HCT116 (cell line): Measurements from ENCODE around the gene FBXL7. TPM values are rescaled to one million over a fixed set of nuclear protein-coding genes. Genes with fewer than 3 reads are reported as not detected.

ENCODE experiments used
- ATAC-seq: fragments of 200-7000 bp; cut with Tn5 transposase; 2 replicates; pipeline ENCODE4 v1.9.1; 2020; ENCODE audit warnings: mild to moderate bottlenecking, moderate library complexity
- BruUV-seq: library from RNA; stranded (reverse); fragments of 400-500 nt; replicated peaks from 2 replicates; lab custom pipeline; 2021; lab: Mats Ljungman, UMichigan
- CTCF ChIA-PET: fragments of 300-600 bp; sonication (Branson Sonifier 250); formaldehyde crosslinking; loops from one replicate; lab custom pipeline; 2021; ENCODE audit warnings: antibody characterized with exemption; lab: Charles Lee
- POLR2A ChIA-PET: fragments of 300-600, 350-600 bp; sonication (Branson Sonifier 250); formaldehyde crosslinking; loops from one replicate; lab custom pipeline; 2021; ENCODE audit warnings: antibody characterized with exemption; lab: Charles Lee
- RAD21 ChIA-PET, 2 experiments: fragments of 300-600 bp; sonication (Branson Sonifier 250); formaldehyde crosslinking; loops; one replicate each; lab custom pipeline; 2023; ENCODE audit warnings: low total read pairs in 2 of 2; ENCODE audit not compliant: uncharacterized antibody in 2 of 2, unreplicated experiment in 2 of 2, low non-redundant PET in 1 of 2; lab: Charles Lee
- DNase-seq: peaks from one replicate; pipeline ENCODE4 v3.0.0-alpha.2; 2010; ENCODE audit warnings: low read depth, low spot score
- H2AFZ ChIP-seq: fragments of 200-600 bp; shearing (Covaris generic), sonication (generic); 2 replicates; pipeline ENCODE4 v1.6.1; 2017; ENCODE audit warnings: low read depth, mixed run types, mixed read lengths, antibody characterized with exemption, low read length; ENCODE audit not compliant: poor library complexity, severe bottlenecking
- H3K27ac ChIP-seq: 2 replicates; pipeline ENCODE4 v1.5.1; 2012; ENCODE audit warnings: low read depth, low read length
- H3K27me3 ChIP-seq: fragments of 200-600 bp; sonication (generic); 2 replicates; pipeline ENCODE4 v1.6.1; 2016; ENCODE audit warnings: mixed run types, low read length, mixed read lengths; ENCODE audit not compliant: insufficient read depth
- H3K36me3 ChIP-seq, 2 experiments: fragments of 200-500 bp in 1 of 2; fragments of 200-600 bp in 1 of 2; sonication (Bioruptor generic) in 1 of 2; sonication (generic) in 1 of 2; 2 replicates each; pipeline versions ENCODE4 v1.5.1 to v1.6.1; 2014 to 2016; ENCODE audit warnings: low read length in 2 of 2, inconsistent platforms in 1 of 2, mixed read lengths in 1 of 2, mixed run types in 1 of 2; ENCODE audit not compliant: insufficient read depth in 2 of 2, control insufficient read depth in 1 of 2
- H3K4me1 ChIP-seq, 2 experiments: fragments of 200-600 bp in 1 of 2; sonication (generic) in 1 of 2; 2 replicates each; pipeline versions ENCODE4 v1.5.1 to v1.6.1; 2012 to 2017; ENCODE audit warnings: low read length in 2 of 2, inconsistent platforms in 1 of 2, mild to moderate bottlenecking in 1 of 2, mixed read lengths in 1 of 2, mixed run types in 1 of 2, moderate library complexity in 1 of 2; ENCODE audit not compliant: insufficient read depth in 2 of 2, control insufficient read depth in 1 of 2
- H3K4me2 ChIP-seq: fragments of 200-600 bp; sonication (generic); 2 replicates; pipeline ENCODE4 v1.6.1; 2017; ENCODE audit warnings: mixed run types, low read length, mixed read lengths
- H3K4me3 ChIP-seq, 2 experiments: fragments of 200-600 bp in 1 of 2; sonication (generic) in 1 of 2; replicated peaks in 1 of 2; 2 replicates each; pipeline ENCODE4 v1.5.1; 2011 to 2016; ENCODE audit warnings: low read length in 2 of 2, control low read depth in 1 of 2, low read depth in 1 of 2, mild to moderate bottlenecking in 1 of 2, mixed read lengths in 1 of 2, mixed run types in 1 of 2
- H3K79me2 ChIP-seq: fragments of 200-600 bp; sonication (generic); 2 replicates; pipeline ENCODE4 v1.6.1; 2017; ENCODE audit warnings: mild to moderate bottlenecking, mixed run types, low read length, moderate library complexity, mixed read lengths; ENCODE audit not compliant: insufficient read depth
- H3K9ac ChIP-seq: fragments of 200-600 bp; sonication (generic); 2 replicates; pipeline ENCODE4 v1.6.1; 2016; ENCODE audit warnings: low read length, mixed read lengths
- H3K9me2 ChIP-seq: fragments of 200-600 bp; sonication (generic), shearing (Covaris generic); 2 replicates; pipeline ENCODE4 v1.6.1; 2017; ENCODE audit warnings: mixed run types, mild to moderate bottlenecking, moderate library complexity; ENCODE audit not compliant: insufficient read depth
- H3K9me3 ChIP-seq, 2 experiments: fragments of 200-500 bp in 1 of 2; fragments of 200-600 bp in 1 of 2; sonication (Bioruptor generic) in 1 of 2; sonication (generic) in 1 of 2; 2 replicates each; pipeline ENCODE4 v1.6.1; 2014 to 2017; ENCODE audit warnings: low read length in 2 of 2, mixed read lengths in 2 of 2, inconsistent platforms in 1 of 2, low read depth in 1 of 2, mild to moderate bottlenecking in 1 of 2, mixed run types in 1 of 2, moderate library complexity in 1 of 2; ENCODE audit not compliant: control insufficient read depth in 1 of 2, insufficient read depth in 1 of 2
- H4K20me1 ChIP-seq: fragments of 200-600 bp; sonication (generic), shearing (Covaris generic); 2 replicates; pipeline ENCODE4 v1.6.1; 2017; ENCODE audit warnings: mixed run types, mild to moderate bottlenecking, moderate library complexity; ENCODE audit not compliant: insufficient read depth
- CBX3 ChIP-seq: IDR thresholded peaks from 2 replicates; pipeline ENCODE4 v1.6.1; 2012; ENCODE audit warnings: low read depth
- CEBPB ChIP-seq: IDR thresholded peaks from 2 replicates; pipeline ENCODE4 v1.6.1; 2012; ENCODE audit warnings: low read depth
- EGR1 ChIP-seq: IDR thresholded peaks from 2 replicates; pipeline ENCODE4 v1.6.1; 2012; ENCODE audit warnings: low read depth
- ELF1 ChIP-seq: IDR thresholded peaks from 2 replicates; pipeline ENCODE4 v1.6.1; 2012; ENCODE audit warnings: low read depth, borderline replicate concordance
- EZH2 ChIP-seq: fragments of 200-600 bp; sonication (generic); IDR thresholded peaks from 2 replicates; pipeline ENCODE4 v1.6.1; 2017; ENCODE audit warnings: antibody characterized with exemption, mixed run types
- EZH2phosphoT487 ChIP-seq: fragments of 200-600 bp; IDR thresholded peaks from 2 replicates; pipeline ENCODE4 v1.6.1; 2018; ENCODE audit warnings: antibody characterized with exemption, borderline replicate concordance
- JUND ChIP-seq: IDR thresholded peaks from 2 replicates; pipeline ENCODE4 v1.6.1; 2012
- POLR2AphosphoS5 ChIP-seq: IDR thresholded peaks from 2 replicates; pipeline ENCODE4 v1.6.1; 2011; ENCODE audit warnings: mild to moderate bottlenecking, low read depth, low read length, moderate library complexity
- SIN3A ChIP-seq: IDR thresholded peaks from 2 replicates; pipeline ENCODE4 v1.6.1; 2012; ENCODE audit warnings: low read depth
- SP1 ChIP-seq: IDR thresholded peaks from 2 replicates; pipeline ENCODE4 v1.6.1; 2012; ENCODE audit warnings: low read depth
- SRF ChIP-seq: IDR thresholded peaks from 2 replicates; pipeline ENCODE4 v1.6.1; 2012; ENCODE audit warnings: low read depth
- TCF7L2 ChIP-seq: IDR thresholded peaks from 2 replicates; pipeline ENCODE4 v1.7.0; 2011; ENCODE audit warnings: borderline replicate concordance, inconsistent platforms; ENCODE audit not compliant: insufficient read depth, insufficient read length; ENCODE audit errors: extremely low read depth
- YY1 ChIP-seq: IDR thresholded peaks from 2 replicates; pipeline ENCODE4 v1.6.1; 2011; ENCODE audit warnings: low read length, low read depth, moderate library complexity, mild to moderate bottlenecking; ENCODE audit not compliant: insufficient replicate concordance; ENCODE audit errors: extremely low read depth
- ZFX ChIP-seq: fragments of 450-650 bp; IDR thresholded peaks from 2 replicates; pipeline ENCODE4 v1.6.1; 2017
- ZNF274 ChIP-seq: fragments of 200-500 bp; sonication (Bioruptor generic); IDR thresholded peaks from 2 replicates; pipeline ENCODE4 v1.6.1; 2014; ENCODE audit warnings: mild to moderate bottlenecking, low read depth, low read length, inconsistent platforms
- intact Hi-C: fragments of 100-400 bp; cut with micrococcal nuclease; formaldehyde crosslinking; loops from 2 replicates; pipeline ENCODE4 v1.10.0; 2022
- total RNA-seq: library from RNA; stranded (reverse); gene quantifications from one replicate; pipeline ENCODE4 v1.2.1, GENCODE V29; 2021; ENCODE audit not compliant: unreplicated experiment
- TF ChIP-seq, protein P1 (sequence below): IDR thresholded peaks from 2 replicates; pipeline ENCODE4 v1.6.1; 2012; ENCODE audit warnings: low read depth
- TF ChIP-seq, protein P2 (sequence below), 3 experiments: fragments of 200-600 bp in 1 of 3; sonication (generic) in 1 of 3; IDR thresholded peaks in 2 of 3; conservative IDR thresholded peaks in 1 of 3; 2 replicates each; pipeline ENCODE4 v1.5.1; 2012 to 2017; ENCODE audit warnings: low read depth in 2 of 3, low read length in 2 of 3, antibody characterized with exemption in 1 of 3, borderline replicate concordance in 1 of 3, control low read depth in 1 of 3, mild to moderate bottlenecking in 1 of 3, mixed read lengths in 1 of 3, mixed run types in 1 of 3, moderate library complexity in 1 of 3; ENCODE audit not compliant: insufficient read depth in 1 of 3

The FBXL7 gene
- total RNA-seq, 1 experiment from 2014 or later: 0.05 TPM

DNA sequence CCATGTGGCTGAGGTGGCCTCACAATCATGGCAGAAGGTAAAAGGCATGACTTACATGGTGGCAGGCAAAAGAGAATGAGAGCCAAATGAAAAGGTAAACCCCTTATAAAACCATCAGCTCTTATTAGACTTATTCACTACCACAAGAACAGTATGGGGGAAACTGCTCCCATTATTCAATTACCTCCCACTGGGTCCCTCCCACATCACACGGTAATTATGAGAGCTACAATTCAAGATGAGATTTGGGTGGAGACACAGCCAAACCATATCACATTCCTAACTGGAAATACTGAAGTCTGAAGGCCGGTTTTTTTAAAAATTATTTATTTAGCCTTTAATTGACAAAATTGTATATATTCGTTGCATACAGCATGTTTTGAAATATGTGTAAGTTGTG is 28.5 kb downstream of the FBXL7 start:
- Histone ChIP-seq H3K9me2 (no peaks in the 10 kb centered on the region), H4K20me1 (no peaks in the 10 kb centered on the region), H3K4me1 (no peaks in the 10 kb centered on the region), H3K79me2 (no peaks in the 10 kb centered on the region), H3K9me3 (peaks cover 4 to 41% of the 10 kb centered on the region in 2 experiments; a peak in 2 of 4 replicates), H3K9ac (no peak overlapping the region), H3K27me3 (no peaks in the 10 kb centered on the region), H3K4me2 (no peak overlapping the region), H3K36me3 (no peaks in the 10 kb centered on the region), H2AFZ (no peak overlapping the region), H3K27ac (no peak overlapping the region), H3K4me3 (no peak overlapping the region)
- DNase-seq (no peak), ATAC-seq (no peak)
- ChIA-PET POLR2A (no interaction called here), CTCF (no interaction called here), RAD21 (no interaction called here)
- BruUV-seq: no TSS peak
- no peak for TF ChIP-seq SIN3A
- TF ChIP-seq POLR2AphosphoS5: no peak
- no peak for TF ChIP-seq SRF
- TF ChIP-seq, protein P1, sequence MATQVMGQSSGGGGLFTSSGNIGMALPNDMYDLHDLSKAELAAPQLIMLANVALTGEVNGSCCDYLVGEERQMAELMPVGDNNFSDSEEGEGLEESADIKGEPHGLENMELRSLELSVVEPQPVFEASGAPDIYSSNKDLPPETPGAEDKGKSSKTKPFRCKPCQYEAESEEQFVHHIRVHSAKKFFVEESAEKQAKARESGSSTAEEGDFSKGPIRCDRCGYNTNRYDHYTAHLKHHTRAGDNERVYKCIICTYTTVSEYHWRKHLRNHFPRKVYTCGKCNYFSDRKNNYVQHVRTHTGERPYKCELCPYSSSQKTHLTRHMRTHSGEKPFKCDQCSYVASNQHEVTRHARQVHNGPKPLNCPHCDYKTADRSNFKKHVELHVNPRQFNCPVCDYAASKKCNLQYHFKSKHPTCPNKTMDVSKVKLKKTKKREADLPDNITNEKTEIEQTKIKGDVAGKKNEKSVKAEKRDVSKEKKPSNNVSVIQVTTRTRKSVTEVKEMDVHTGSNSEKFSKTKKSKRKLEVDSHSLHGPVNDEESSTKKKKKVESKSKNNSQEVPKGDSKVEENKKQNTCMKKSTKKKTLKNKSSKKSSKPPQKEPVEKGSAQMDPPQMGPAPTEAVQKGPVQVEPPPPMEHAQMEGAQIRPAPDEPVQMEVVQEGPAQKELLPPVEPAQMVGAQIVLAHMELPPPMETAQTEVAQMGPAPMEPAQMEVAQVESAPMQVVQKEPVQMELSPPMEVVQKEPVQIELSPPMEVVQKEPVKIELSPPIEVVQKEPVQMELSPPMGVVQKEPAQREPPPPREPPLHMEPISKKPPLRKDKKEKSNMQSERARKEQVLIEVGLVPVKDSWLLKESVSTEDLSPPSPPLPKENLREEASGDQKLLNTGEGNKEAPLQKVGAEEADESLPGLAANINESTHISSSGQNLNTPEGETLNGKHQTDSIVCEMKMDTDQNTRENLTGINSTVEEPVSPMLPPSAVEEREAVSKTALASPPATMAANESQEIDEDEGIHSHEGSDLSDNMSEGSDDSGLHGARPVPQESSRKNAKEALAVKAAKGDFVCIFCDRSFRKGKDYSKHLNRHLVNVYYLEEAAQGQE: no peak
- no peak for TF ChIP-seq YY1
- TF ChIP-seq ZFX: no peak
- intact Hi-C loops: no loop called here

DNA sequence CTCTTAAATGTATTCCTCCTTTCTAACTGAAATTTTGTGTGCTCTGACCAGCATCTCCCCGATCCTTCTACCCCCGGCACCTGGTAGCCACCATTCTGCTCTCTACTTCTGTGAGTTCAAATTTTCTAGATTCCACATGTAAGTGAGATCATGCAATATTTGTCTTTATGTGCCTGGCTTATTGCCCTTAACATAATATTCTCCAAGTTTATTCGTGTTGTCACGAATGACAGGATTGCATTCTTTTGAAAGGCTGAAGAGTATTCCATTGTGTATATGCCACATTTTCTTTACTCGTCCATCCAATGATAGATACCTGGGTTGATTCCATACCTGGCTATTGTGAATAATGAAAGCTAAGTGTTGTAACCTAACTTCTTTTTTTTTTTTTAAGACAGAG is 29.0 kb downstream of the FBXL7 start:
- H3K79me2 ChIP-seq: no peaks in the 10 kb centered on the region
- CTCF ChIA-PET: no interaction called here
- no peak overlapping the region for H3K4me2 ChIP-seq

More for the DNA sequence above, 29.0 kb downstream of the FBXL7 start:
- ChIA-PET POLR2A (no interaction called here), RAD21 (no interaction called here)
- Histone ChIP-seq H3K9me3 (peaks cover 4 to 38% of the 10 kb centered on the region in 2 experiments; a peak in 2 of 4 replicates), H3K27me3 (no peaks in the 10 kb centered on the region), H2AFZ (no peak overlapping the region), H4K20me1 (no peaks in the 10 kb centered on the region), H3K9me2 (no peaks in the 10 kb centered on the region), H3K4me1 (no peaks in the 10 kb centered on the region), H3K36me3 (no peaks in the 10 kb centered on the region), H3K9ac (no peak overlapping the region)
- intact Hi-C loops: no loop called here
- no TSS peak for BruUV-seq
- TF ChIP-seq ZNF274: no peak
- TF ChIP-seq TCF7L2: no peak
- TF ChIP-seq, protein P2, sequence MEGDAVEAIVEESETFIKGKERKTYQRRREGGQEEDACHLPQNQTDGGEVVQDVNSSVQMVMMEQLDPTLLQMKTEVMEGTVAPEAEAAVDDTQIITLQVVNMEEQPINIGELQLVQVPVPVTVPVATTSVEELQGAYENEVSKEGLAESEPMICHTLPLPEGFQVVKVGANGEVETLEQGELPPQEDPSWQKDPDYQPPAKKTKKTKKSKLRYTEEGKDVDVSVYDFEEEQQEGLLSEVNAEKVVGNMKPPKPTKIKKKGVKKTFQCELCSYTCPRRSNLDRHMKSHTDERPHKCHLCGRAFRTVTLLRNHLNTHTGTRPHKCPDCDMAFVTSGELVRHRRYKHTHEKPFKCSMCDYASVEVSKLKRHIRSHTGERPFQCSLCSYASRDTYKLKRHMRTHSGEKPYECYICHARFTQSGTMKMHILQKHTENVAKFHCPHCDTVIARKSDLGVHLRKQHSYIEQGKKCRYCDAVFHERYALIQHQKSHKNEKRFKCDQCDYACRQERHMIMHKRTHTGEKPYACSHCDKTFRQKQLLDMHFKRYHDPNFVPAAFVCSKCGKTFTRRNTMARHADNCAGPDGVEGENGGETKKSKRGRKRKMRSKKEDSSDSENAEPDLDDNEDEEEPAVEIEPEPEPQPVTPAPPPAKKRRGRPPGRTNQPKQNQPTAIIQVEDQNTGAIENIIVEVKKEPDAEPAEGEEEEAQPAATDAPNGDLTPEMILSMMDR (IDR thresholded peaks at IDR 0.05 in 2 of 3, conservative IDR thresholded peaks at IDR 0.05 in 1 of 3; ENCODE audit: borderline replicate concordance in 1 of 3, insufficient read depth in 1 of 3, low read depth in 2 of 3, low read length in 2 of 3): no peak
- TF ChIP-seq EZH2phosphoT487: no peak
- TF ChIP-seq JUND: no peak
- no peak for TF ChIP-seq ELF1
- TF ChIP-seq CEBPB: no peak
- no peak for TF ChIP-seq POLR2AphosphoS5
- TF ChIP-seq SP1: no peak
- TF ChIP-seq EZH2: no peak
- TF ChIP-seq EGR1: no peak
- no peak for TF ChIP-seq CBX3
- TF ChIP-seq SRF: no peak
- no peak for TF ChIP-seq YY1
- TF ChIP-seq, all 23 proteins: peak for 0
- Histone ChIP-seq H3K4me3 (no peak overlapping the region), H3K27ac (no peak overlapping the region)
- no peak for DNase-seq
- ATAC-seq: no peak
